GM12874 (cell line): ENCODE measurements around the gene RSBN1L.

Experiments used
- CTCF ChIP-seq: IDR thresholded peaks from 2 replicates; pipeline ENCODE4 v1.5.1; 2011; ENCODE audit warnings: low read depth, mild to moderate bottlenecking, control low read depth, low read length, moderate library complexity; ENCODE audit not compliant: insufficient read depth

The RSBN1L gene

GRCh38 chr7:77702513-77702912 lies 6.3 kb downstream of the RSBN1L start:
- TF ChIP-seq CTCF: no peak

- TF ChIP-seq CTCF: no peak
Measured at GRCh38 chr7:77702968-77703472, 6.8 kb downstream of the RSBN1L start.

- TF ChIP-seq CTCF: no peak
Measured at GRCh38 chr7:77707504-77707992, 11.3 kb downstream of the RSBN1L start.

GRCh38 chr7:77710067-77710466 lies 13.8 kb downstream of the RSBN1L start:
- TF ChIP-seq CTCF: no peak

- TF ChIP-seq CTCF: no peak
Measured at GRCh38 chr7:77710861-77711260, 14.6 kb downstream of the RSBN1L start.

- TF ChIP-seq CTCF: no peak
Measured at GRCh38 chr7:77714195-77714594, 17.9 kb downstream of the RSBN1L start.

GRCh38 chr7:77716804-77717203 lies 20.5 kb downstream of the RSBN1L start:
- no peak for TF ChIP-seq CTCF
